Fibroblast of peridontal ligament (primary cell): ENCODE results near the gene ASB2.

ENCODE experiments used
- DNase-seq: peaks from one replicate; pipeline ENCODE4 v3.0.0-alpha.2; 2010; ENCODE audit errors: extremely low read depth

The ASB2 gene

DNA sequence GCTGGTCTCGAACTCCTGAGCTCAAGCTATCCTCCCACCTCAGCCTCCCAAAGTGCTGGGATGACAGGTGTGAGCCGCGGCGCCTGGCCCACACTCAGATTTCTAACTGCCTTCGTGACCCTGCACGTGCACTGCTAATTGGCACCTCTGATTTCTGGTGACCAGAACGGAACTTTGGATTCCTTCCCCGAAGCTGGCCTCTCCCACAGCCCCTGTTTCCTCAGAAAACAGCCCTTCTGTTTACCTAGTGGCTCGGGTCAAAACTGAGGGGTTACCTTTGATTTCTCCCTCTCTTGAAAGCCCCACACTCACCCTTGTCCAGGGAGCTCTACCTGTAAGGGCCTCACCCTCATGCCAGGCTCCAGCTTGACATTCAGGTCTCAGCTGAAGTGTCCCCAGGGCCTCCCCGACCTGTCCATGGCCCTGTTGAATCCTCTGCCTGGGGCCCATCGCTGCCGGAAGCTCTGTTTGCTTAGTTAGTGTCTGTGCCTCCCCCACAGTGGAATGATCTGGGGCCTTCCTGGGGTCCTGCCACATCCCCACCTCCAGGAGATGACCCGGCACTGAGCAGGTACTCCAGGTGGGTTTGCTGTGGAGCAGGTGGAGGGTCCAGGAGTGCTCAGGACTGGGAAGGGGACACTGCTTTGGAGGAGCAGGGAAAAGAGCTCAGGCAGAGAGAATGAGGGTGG lies 73.6 kb downstream of the ASB2 start:
- no peak for DNase-seq

DNA sequence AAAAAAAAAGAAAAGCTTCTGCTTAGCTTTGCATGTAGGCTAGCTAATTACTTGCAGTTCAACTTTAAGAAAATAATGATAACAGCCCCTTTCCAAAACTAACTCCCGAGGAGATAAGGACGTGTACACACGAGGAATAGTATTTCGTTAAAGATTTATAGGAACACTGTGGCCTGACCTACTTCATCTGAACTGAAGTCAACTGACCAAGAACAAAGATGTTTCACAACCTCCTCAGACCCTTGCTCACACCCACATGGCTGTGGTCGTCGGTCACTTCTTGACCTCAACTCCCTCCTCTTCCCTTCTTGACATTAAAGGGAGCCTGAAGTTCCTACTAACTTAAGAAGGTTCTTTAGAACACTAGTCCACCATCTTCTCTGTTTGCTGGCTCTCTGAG lies 74.6 kb downstream of the ASB2 start:
- no peak for DNase-seq

DNA sequence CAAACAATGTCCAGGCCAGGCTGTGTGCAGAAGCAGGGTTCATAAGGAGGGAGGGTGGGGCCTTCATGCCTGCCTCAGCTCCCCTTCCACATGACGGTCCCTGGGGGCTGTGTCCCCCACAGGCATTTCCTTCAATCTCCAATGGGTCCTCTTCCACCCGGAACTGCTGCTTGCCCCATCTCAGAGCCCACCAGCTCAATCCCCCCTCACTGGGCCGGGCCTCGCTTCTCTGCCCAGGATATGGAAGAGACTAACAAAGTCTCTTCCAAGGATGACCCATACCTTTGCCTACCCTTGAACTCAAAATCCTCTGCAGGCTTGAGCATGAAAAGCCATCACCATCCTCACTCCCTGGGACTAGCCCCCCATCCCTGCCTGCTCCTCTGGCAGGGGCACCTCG lies 77.6 kb downstream of the ASB2 start:
- no peak for DNase-seq

DNA sequence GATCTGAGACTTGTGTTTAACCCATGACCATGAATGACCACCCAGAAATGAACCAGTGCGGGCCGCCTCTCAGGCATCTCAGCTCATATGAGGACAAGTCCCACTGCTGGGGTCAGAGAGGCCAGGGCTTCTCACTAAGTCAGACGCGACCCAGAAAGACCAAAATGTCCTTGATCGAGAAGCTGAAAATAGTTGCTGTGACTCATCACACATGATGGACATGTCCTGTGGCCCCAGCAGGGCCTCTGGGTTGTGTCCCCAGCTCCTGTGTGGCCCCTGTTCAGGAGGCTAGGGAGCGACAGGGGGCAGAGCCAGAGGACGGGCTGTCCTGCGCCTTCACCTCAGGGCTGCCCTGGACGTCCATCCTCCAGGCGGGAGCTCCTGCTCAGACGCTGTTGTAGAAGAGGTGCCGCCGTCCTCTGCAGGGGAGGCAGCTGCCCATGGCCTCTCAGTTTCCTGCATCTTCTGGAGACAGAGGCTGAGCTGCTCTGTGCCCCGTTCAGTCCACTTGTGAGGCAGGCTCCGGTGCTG lies 78.2 kb downstream of the ASB2 start:
- DNase-seq: no peak

DNA sequence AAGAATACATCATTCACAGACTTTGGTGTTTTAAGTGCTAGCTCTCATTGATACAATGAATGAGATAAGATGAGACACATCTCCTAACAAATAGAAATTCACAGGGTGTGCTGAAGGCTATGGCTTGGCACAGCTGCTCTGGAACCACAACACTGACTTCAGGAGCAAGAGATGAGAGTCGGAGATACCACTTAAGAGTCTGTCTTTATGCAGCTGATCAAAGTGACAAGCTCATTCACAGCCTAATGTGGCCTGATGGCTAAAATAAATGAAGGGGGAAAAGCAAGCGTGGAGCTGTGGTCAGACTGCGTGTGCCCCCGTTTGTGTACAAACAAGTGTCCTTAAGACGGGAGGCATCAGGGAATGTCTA lies 78.9 kb downstream of the ASB2 start:
- DNase-seq: no peak

DNA sequence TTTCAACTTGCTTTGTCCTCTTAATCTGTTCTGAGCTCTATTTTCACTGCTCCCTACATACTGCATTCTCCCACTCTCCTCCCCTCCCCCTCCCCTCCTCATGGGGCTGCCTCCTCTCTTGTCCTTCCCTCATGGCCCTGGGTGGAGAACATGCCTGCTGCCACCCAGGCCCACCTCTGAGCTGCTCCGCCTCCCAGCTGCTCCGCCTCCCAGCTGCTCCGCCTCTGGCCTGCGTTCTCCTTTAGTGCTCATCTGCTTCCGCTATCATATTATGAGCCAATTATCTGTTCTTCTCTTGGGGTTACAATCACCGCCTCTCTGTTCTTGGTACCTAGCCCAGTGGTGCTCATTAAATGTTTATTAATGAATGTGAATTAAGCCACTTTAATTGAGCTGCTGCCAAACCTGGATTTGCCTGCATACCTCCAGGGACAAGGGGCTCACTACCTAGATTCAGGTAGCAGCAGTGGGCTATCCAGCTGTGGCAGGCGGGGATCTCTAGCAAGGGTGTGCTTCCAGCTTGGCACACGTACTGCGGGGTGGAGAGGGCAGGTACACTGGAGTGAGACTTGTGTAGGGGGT lies 81.3 kb downstream of the ASB2 start:
- no peak for DNase-seq

DNA sequence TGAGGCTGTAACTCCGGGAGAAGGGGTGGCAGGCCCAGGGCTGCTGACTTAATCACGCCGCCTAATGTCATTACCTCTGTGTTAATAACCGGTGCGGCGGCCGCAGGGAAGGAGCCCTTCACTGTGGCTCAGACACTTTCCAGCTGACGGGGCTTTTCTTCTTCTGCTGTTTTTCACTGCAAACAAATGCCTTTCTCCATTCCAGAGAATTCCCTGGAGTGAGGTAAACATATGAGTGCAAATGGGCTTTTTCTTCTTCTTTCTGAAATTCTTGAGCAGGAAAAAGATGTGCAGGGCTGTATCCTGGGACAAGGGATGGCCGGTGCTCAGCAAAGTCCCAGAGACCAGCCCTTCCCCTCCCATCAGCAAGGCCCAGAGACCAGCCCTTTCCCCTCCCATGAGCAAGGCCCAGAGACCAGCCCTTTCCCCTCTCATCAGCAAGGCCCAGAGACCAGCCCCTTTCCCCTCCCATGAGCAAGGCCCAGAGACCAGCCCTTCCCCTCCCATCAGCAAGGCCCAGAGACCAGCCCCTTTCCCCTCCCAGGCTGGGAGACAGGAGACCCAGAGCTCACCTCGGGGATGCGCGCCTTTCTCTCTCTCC lies 82.6 kb downstream of the ASB2 start:
- DNase-seq: peak; percentile 18

DNA sequence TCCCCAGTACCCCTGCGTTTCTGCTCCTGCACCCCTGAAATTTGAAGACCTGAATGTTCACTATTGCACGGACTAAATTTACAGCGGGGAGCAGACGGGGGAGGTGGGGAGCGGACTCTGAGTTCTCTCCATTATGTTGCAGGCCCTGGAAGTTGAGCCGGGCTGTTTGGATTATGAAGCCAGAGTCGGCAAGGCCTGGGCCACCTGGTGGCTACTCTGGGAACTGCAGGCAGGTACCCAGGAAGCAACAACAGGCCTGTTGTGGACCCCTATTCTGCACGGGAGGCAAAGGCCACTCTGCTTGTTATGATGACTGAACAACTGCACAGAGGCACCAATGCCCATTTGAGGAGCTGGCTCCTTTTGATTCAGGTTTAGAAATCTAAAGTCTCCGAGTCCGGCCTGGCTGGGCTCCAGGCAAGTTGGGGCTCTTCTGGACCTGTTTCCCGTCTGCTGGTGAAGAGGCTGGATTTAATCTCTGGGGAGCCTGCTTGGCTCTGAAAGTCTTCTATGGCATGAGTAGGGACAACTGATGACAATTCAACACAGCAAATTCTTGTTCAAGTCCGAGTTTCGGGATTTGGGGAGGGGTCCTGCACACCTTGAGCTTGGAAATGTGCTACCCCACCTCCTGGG lies 83.3 kb downstream of the ASB2 start:
- DNase-seq: peak; percentile 53

DNA sequence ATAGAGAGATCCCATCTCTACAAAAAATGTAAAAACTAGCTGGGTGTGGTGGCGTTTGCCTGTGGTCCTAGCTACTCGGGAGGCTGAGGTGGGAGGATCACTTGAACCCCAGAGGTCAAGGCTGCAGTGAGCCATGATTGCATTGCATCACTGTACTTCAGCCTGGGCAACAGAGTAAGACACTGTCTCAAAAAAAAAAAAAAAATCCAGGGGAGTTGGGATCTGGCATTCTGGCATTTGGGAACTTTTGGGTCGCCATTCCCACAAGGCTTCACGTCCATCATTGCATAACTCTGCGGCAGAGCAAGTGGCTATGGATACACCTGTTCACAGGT lies 83.9 kb downstream of the ASB2 start:
- DNase-seq: no peak

DNA sequence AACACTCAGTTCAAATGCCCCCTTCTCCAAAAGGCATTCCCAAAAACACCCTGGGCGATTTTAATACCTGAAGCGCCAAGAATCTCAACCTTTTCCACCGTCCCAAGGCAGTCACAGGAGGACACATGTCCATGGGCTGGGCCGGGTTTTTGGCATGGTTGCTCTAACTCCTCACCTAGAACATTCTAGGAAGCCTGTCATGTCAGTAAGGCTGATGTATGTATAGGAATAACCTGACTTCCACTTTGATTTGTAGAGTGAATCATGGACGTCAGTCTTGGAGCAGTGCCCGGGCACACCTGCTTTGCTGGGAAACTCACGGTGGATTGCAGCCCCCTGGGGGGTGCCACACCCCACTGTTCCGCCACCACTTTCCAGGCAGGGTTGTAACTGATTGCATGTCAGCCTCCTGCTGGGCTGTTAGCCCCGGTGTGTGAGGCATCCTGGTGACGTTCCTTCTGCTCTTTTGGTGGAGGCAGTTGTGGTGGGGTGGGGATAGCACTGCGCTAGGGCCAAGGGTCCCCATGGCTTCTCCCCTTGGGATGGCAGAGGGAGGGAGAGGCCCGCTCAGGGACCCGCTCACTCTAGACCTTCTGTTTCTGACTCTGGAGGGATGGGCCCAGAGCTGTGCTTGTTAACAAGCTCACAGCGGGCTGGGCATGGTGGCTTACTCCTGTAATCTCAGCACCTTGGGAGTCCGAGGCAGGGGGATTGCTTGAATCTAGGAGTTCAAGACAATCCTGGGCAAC lies 84.4 kb downstream of the ASB2 start:
- DNase-seq: no peak

DNA sequence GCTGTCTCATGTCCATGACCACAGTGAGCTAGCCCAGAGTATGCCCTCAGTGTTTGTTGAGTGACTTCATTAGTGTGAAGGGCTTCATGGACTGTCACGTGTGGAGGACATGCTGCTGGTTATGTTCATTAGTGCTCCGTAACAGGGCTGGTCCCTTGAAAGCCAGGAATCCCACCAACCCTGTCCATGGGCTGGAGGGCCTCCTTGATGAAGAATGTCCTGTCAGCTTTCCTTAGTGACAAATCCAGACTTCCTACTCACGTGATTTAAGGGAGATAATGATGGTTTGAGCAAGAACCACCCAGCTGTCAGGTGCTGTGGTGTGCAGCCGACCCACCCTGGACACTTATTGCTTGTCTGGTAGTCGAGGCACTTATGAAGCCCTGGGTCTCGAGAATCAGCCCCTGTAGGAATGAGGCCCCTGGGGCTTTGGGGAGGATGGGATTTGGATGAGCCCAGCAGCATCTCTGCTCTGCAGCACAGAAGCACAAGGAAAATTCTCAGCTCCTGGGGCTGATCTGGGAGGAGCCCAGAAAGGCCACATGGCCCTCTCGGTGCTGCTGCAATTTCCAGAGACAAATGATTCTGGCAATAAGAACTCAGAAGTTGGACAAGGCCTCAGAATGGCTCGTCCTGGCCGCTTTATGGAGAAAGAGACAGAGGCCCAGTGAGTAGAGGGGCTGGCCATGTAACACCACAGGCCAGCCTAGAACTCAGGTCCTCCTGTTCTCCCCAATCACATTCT lies 86.5 kb downstream of the ASB2 start:
- no peak for DNase-seq

DNA sequence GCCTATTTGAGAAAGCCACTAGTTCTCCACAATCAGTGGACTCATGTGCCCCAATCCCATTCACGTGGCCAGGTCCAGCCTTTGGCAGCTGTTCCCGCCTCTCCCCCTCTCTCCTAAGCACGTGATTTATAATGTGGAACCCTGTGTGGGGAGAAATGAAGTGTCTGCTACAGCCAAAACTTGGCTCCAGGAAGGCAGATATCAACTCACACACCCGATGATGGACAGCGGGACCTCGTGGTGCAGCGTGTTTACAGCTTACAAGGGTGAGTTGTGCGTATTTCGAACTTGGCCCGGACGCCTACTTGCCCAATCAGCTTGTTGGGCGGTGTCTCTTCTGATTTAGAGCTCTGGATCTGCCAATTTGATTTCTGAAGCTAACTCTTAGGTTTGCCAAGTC lies 87.4 kb downstream of the ASB2 start:
- DNase-seq: no peak

DNA sequence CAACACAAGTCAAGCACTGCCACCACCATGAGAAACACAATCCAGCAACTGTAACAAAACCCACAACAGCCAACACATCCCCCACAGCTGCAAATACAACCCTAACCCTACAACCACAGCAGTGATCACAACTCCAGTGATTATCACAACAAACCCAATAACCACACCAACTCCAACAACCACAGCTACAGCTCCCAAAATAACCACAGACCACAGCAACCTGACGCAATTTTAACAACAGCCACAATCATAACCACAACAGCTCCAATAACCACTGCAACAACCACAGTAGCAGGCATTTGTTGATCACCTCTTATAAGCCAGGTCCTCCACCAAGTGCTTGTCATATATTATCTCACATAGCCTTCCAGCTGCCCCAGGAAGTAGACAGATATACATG lies 91.4 kb downstream of the ASB2 start:
- DNase-seq: no peak
